Breast epithelium (tissue), 3 donors: ENCODE results near the gene INTS3.

Source experiments
- CTCF ChIP-seq, 3 donors: fragments of 450-650 bp; IDR thresholded peaks; one replicate each; pipeline ENCODE4 v1.5.1; 2016 to 2017; ENCODE audit warnings: antibody characterized with exemption in 3 of 3, mild to moderate bottlenecking in 3 of 3, moderate library complexity in 3 of 3
- POLR2AphosphoS5 ChIP-seq, 3 donors: sonication (generic); formaldehyde crosslinking; IDR thresholded peaks; one replicate each; pipeline ENCODE4 v1.6.1; 2017; ENCODE audit warnings: antibody characterized with exemption in 3 of 3

GRCh38 chr1:153745417-153745816 is 17.6 kb downstream of the INTS3 start:
- no peak for TF ChIP-seq POLR2AphosphoS5 (IDR thresholded peaks at IDR 0.05)
- TF ChIP-seq CTCF (IDR thresholded peaks at IDR 0.05), result no peak
